ENCODE data around the gene OXCT2.
"Not testable (repeated sequence)": the region's sequence is repeated elsewhere in the genome, so short reads cannot be mapped to it uniquely, and the experiment has no call there.

OXCT2 gene

GRCh38 chr1:39787108-39787375 lies 15.9 kb upstream of the OXCT2 start:
- DNase-seq = not testable (repeated sequence)

GRCh38 chr1:39786303-39787107 lies 15.4 kb upstream of the OXCT2 start:
- not testable (repeated sequence) for DNase-seq

- DNase-seq = not testable (repeated sequence)
These were observed 11.5 kb upstream of the OXCT2 start for GRCh38 chr1:39782685-39783084.

GRCh38 chr1:39782103-39782502 lies 11.0 kb upstream of the OXCT2 start:
- no peak for DNase-seq

- DNase-seq = no peak
These were observed 10.2 kb upstream of the OXCT2 start for GRCh38 chr1:39781349-39781715.

GRCh38 chr1:39779821-39780220 lies 8.7 kb upstream of the OXCT2 start:
- no peak for DNase-seq

GRCh38 chr1:39779137-39779536 lies 8.0 kb upstream of the OXCT2 start:
- no peak for DNase-seq

- not testable (repeated sequence) for DNase-seq
These were observed 7.4 kb upstream of the OXCT2 start for GRCh38 chr1:39778463-39779099.

- not testable (repeated sequence) for DNase-seq
These were observed 6.7 kb upstream of the OXCT2 start for GRCh38 chr1:39777896-39778295.

GRCh38 chr1:39777306-39777705 lies 6.2 kb upstream of the OXCT2 start:
- no peak for DNase-seq

GRCh38 chr1:39776886-39777285 lies 5.7 kb upstream of the OXCT2 start:
- DNase-seq = no peak

GRCh38 chr1:39776400-39776713 lies 5.2 kb upstream of the OXCT2 start:
- DNase-seq = no peak

- not testable (repeated sequence) for DNase-seq
These were observed 4.7 kb upstream of the OXCT2 start for GRCh38 chr1:39775676-39776399.

GRCh38 chr1:39775141-39775540 lies 4.0 kb upstream of the OXCT2 start:
- DNase-seq = not testable (repeated sequence)

- DNase-seq = not testable (repeated sequence)
These were observed 2.3 kb upstream of the OXCT2 start for GRCh38 chr1:39773369-39773979.

GRCh38 chr1:39770100-39771021 lies 787 bp downstream of the OXCT2 start:
- not testable (repeated sequence) for DNase-seq

GRCh38 chr1:39769502-39769901 lies 1.6 kb downstream of the OXCT2 start:
- DNase-seq = not testable (repeated sequence)

GRCh38 chr1:39766466-39766865 lies 4.7 kb downstream of the OXCT2 start:
- not testable (repeated sequence) for DNase-seq

GRCh38 chr1:39764512-39764911 lies 6.6 kb downstream of the OXCT2 start:
- DNase-seq = not testable (repeated sequence)

GRCh38 chr1:39763619-39764374 lies 7.4 kb downstream of the OXCT2 start:
- DNase-seq = not testable (repeated sequence)
